HepG2 (cell line): ENCODE data around the gene MBLAC1. TPM values are rescaled to one million over a fixed set of nuclear protein-coding genes. Genes with fewer than 3 reads are reported as not detected.

Source experiments
- CCDC6 ChIP-seq: sonication (generic); formaldehyde crosslinking; IDR thresholded peaks from 2 replicates; pipeline ENCODE4 v1.8.1; 2022; ENCODE audit warnings: mild to moderate bottlenecking, missing genetic modification reagents, moderate library complexity
- CERS6 ChIP-seq: sonication (generic); formaldehyde crosslinking; IDR thresholded peaks from 2 replicates; pipeline ENCODE4 v1.5.0; 2020; ENCODE audit warnings: missing genetic modification reagents
- E2F5 ChIP-seq: sonication (generic); formaldehyde crosslinking; conservative IDR thresholded peaks from 2 replicates; pipeline ENCODE4 v1.4.0; 2020; ENCODE audit warnings: missing genetic modification reagents
- FUBP1 ChIP-seq: sonication (generic); formaldehyde crosslinking; IDR thresholded peaks from 2 replicates; pipeline ENCODE4 v1.5.1; 2020; ENCODE audit warnings: missing genetic modification reagents, mild to moderate bottlenecking, borderline replicate concordance
- KDM5A ChIP-seq: fragments of 200-600 bp; sonication (generic); IDR thresholded peaks from 2 replicates; pipeline ENCODE4 v1.7.0; 2018; ENCODE audit warnings: antibody characterized with exemption, mild to moderate bottlenecking, low read length, borderline replicate concordance
- NFAT5 ChIP-seq: sonication (generic); formaldehyde crosslinking; IDR thresholded peaks from 2 replicates; pipeline ENCODE4 v1.4.0; 2020; ENCODE audit warnings: missing genetic modification reagents
- TRAFD1 ChIP-seq: sonication (generic); formaldehyde crosslinking; IDR thresholded peaks from 2 replicates; pipeline ENCODE4 v1.5.1; 2020; ENCODE audit warnings: missing genetic modification reagents, mild to moderate bottlenecking, borderline replicate concordance
- ZC3H13 ChIP-seq: sonication (generic); formaldehyde crosslinking; IDR thresholded peaks from 2 replicates; pipeline ENCODE4 v1.8.1; 2023; ENCODE audit warnings: mild to moderate bottlenecking, missing genetic modification reagents, moderate library complexity
- ZNF10 ChIP-seq: sonication (generic); formaldehyde crosslinking; IDR thresholded peaks from 2 replicates; pipeline ENCODE4 v1.4.0; 2020; ENCODE audit warnings: mild to moderate bottlenecking, low read depth, missing genetic modification reagents, borderline replicate concordance
- ZNF207 ChIP-seq: fragments of 450-650 bp; IDR thresholded peaks from 2 replicates; pipeline ENCODE4 v1.6.1; 2016; ENCODE audit warnings: antibody characterized with exemption, borderline replicate concordance
- ZNF317 ChIP-seq: sonication (generic); formaldehyde crosslinking; IDR thresholded peaks from 2 replicates; pipeline ENCODE4 v1.5.0; 2020; ENCODE audit warnings: mild to moderate bottlenecking, missing genetic modification reagents
- ZNF615 ChIP-seq: sonication (generic); formaldehyde crosslinking; IDR thresholded peaks from 2 replicates; pipeline ENCODE4 v1.5.0; 2020; ENCODE audit warnings: mild to moderate bottlenecking, missing genetic modification reagents, borderline replicate concordance
- ZNF800 ChIP-seq: sonication (generic); formaldehyde crosslinking; IDR thresholded peaks from 2 replicates; pipeline ENCODE4 v1.4.0; 2020; ENCODE audit warnings: missing genetic modification reagents
- polyA plus RNA-seq, 8 experiments: library from polyadenylated mRNA; depleted of rRNA in 3 of 8; stranded (reverse) in 7 of 8; unstranded in 1 of 8; fragments of >200 nt; fragmentation: Illumina TruSeq in 4 of 8; extraction: Trizol in 4 of 8; gene quantifications; 2 replicates each; pipeline versions ENCODE4 v1.2.1 to v1.2.3, GENCODE V29; 2011 to 2016; ENCODE audit warnings: low read depth in 4 of 8, missing spikeins in 1 of 8, mixed read lengths in 1 of 8; ENCODE audit not compliant: insufficient read depth in 1 of 8
- total RNA-seq, 5 experiments: library from RNA; depleted of rRNA; stranded (reverse); fragments of >200 nt; fragmentation: Illumina TruSeq; extraction: Trizol; gene quantifications; 2 replicates each; pipeline ENCODE4 v1.2.3, GENCODE V29; 2016; ENCODE audit warnings: low read depth in 1 of 5

The MBLAC1 gene
- total and polyA plus RNA-seq, 2 of the 13 experiments (the other 11 are each of a cell fraction or from before 2014, with no cell fraction given) = 0.79 to 2.1 TPM

GRCh38 chr7:100081535-100082102 is 45.1 kb upstream of the MBLAC1 start, which contains the start of gene ZNF3 (continued):
- TF ChIP-seq CERS6 (no peak; the same call in 1 of the 2 replicates), ZNF800 (no peak), ZNF207 (no peak), ZNF317 (CRISPR knock-in tag) (peak; percentile 88), ZNF615 (CRISPR knock-in tag) (peak; percentile 42; the same call in 1 of the 2 replicates), CCDC6 (CRISPR knock-in tag) (peak; percentile 96; the same call in 1 of the 2 replicates), ZC3H13 (peak; percentile 92; the same call in 1 of the 2 replicates), NFAT5 (CRISPR knock-in tag) (no peak), ZNF10 (CRISPR knock-in tag) (no peak), KDM5A (peak; percentile 72; the same call in 1 of the 2 replicates), FUBP1 (CRISPR knock-in tag) (peak; percentile 96; the same call in 1 of the 2 replicates), TRAFD1 (CRISPR knock-in tag) (no peak; the same call in 1 of the 2 replicates), E2F5 (CRISPR knock-in tag) (no peak)
